Panc1 (cell line): ENCODE measurements around the gene USP6NL. TPM values are rescaled to one million over a fixed set of nuclear protein-coding genes. Genes with fewer than 3 reads are reported as not detected.

Experiments used
- ATAC-seq: fragments of 200-7000 bp; cut with Tn5 transposase; 2 replicates; pipeline ENCODE4 v1.9.1; 2020; ENCODE audit warnings: mild to moderate bottlenecking, moderate library complexity
- BruUV-seq: library from RNA; stranded (reverse); fragments of 400-500 nt; replicated peaks from 2 replicates; lab custom pipeline; 2021; lab: Mats Ljungman, UMichigan
- CTCF ChIA-PET: fragments of 300-600 bp; sonication (Branson Sonifier 250); formaldehyde crosslinking; loops from one replicate; lab custom pipeline; 2022; ENCODE audit warnings: antibody characterized with exemption; lab: Charles Lee
- POLR2A ChIA-PET: fragments of 300-600 bp; sonication (Branson Sonifier 250); formaldehyde crosslinking; loops from one replicate; lab custom pipeline; 2022; ENCODE audit warnings: antibody characterized with exemption; lab: Charles Lee
- DNase-seq: peaks from one replicate; pipeline ENCODE4 v3.0.0-alpha.2; 2010; ENCODE audit warnings: low read depth, low spot score
- H3K27ac ChIP-seq: 2 replicates; pipeline ENCODE4 v1.5.1; 2011; ENCODE audit warnings: mild to moderate bottlenecking, low read length, inconsistent platforms
- H3K27me3 ChIP-seq: fragments of 200-500 bp; sonication (Bioruptor generic); 2 replicates; pipeline ENCODE4 v1.6.0; 2014; ENCODE audit warnings: low read length, inconsistent platforms; ENCODE audit not compliant: control insufficient read depth, insufficient read depth
- H3K36me3 ChIP-seq: fragments of 200-500 bp; sonication (Bioruptor generic); 2 replicates; pipeline ENCODE4 v1.5.1; 2014; ENCODE audit warnings: inconsistent platforms, mild to moderate bottlenecking, low read length, moderate library complexity; ENCODE audit not compliant: control insufficient read depth, insufficient read depth
- H3K4me1 ChIP-seq: 2 replicates; pipeline ENCODE4 v1.5.1; 2011; ENCODE audit warnings: inconsistent platforms, mild to moderate bottlenecking, low read length, moderate library complexity; ENCODE audit not compliant: control insufficient read depth, insufficient read depth
- H3K4me3 ChIP-seq, 2 experiments: 2 replicates each; pipeline ENCODE4 v1.5.1; 2011 to 2012; ENCODE audit warnings: low read depth in 2 of 2, low read length in 2 of 2, mild to moderate bottlenecking in 2 of 2, inconsistent platforms in 1 of 2, moderate library complexity in 1 of 2
- H3K9me3 ChIP-seq: fragments of 200-500 bp; sonication (Bioruptor generic); 2 replicates; pipeline ENCODE4 v1.5.1; 2014; ENCODE audit warnings: low read depth, mild to moderate bottlenecking, inconsistent platforms, low read length, moderate library complexity; ENCODE audit not compliant: control insufficient read depth, insufficient read depth
- CTCF ChIP-seq: fragments of 450-650 bp; IDR thresholded peaks from 2 replicates; pipeline ENCODE4 v1.5.1; 2017; ENCODE audit warnings: mild to moderate bottlenecking
- POLR2AphosphoS5 ChIP-seq: IDR thresholded peaks from 2 replicates; pipeline ENCODE4 v1.6.1; 2012; ENCODE audit warnings: mild to moderate bottlenecking, low read depth, low read length, moderate library complexity
- REST ChIP-seq, 2 experiments: IDR thresholded peaks; 2 replicates each; pipeline ENCODE4 v1.6.1; 2011 to 2012; ENCODE audit warnings: low read depth in 2 of 2, control low read depth in 1 of 2, low read length in 1 of 2, mild to moderate bottlenecking in 1 of 2, moderate library complexity in 1 of 2; ENCODE audit not compliant: insufficient read depth in 1 of 2
- SIN3A ChIP-seq: IDR thresholded peaks from 2 replicates; pipeline ENCODE4 v1.6.1; 2012; ENCODE audit warnings: low read depth, mild to moderate bottlenecking, low read length, moderate library complexity, borderline replicate concordance; ENCODE audit not compliant: insufficient read depth
- TCF7L2 ChIP-seq: IDR thresholded peaks from 2 replicates; pipeline ENCODE4 v1.6.1; 2011; ENCODE audit warnings: mild to moderate bottlenecking, low read depth, low read length, inconsistent platforms
- in situ Hi-C: cut with HindIII; loops from 2 replicates; pipeline ENCODE4 v1.10.0; 2016; ENCODE audit warnings: low sequenced_read_pairs, low pct_unique_long_range_greater_than_20kb
- intact Hi-C: fragments of 100-400 bp; cut with micrococcal nuclease; formaldehyde crosslinking; loops from one replicate; pipeline ENCODE4 v1.10.0; 2022; ENCODE audit not compliant: unreplicated experiment
- total RNA-seq: library from RNA; stranded (reverse); gene quantifications from one replicate; pipeline ENCODE4 v1.2.1, GENCODE V29; 2021; ENCODE audit not compliant: unreplicated experiment

Gene USP6NL
- total RNA-seq, 1 experiment from 2014 or later = 13.9 TPM

GRCh38 chr10:11478807-11479206 is 132.6 kb downstream of the USP6NL start:
- POLR2A ChIA-PET = no interaction called here
- in situ Hi-C loops = no loop called here

GRCh38 chr10:11475831-11476434 is 135.5 kb downstream of the USP6NL start:
- in situ Hi-C loops (no loop called here), intact Hi-C loops (no loop called here)
- DNase-seq = no peak
- H3K4me3 ChIP-seq = no peak overlapping the region
- no peak for TF ChIP-seq REST (IDR thresholded peaks at IDR 0.05; ENCODE audit: insufficient read depth in 1 of 2, low read depth in 2 of 2, low read length in 1 of 2)
- POLR2A ChIA-PET = no interaction called here
- no TSS peak for BruUV-seq
- no peaks in the 10 kb centered on the region for H3K9me3 ChIP-seq
- no peak for ATAC-seq
- no peaks in the 10 kb centered on the region for H3K4me1 ChIP-seq
- H3K27me3 ChIP-seq = no peaks in the 10 kb centered on the region
- no peaks in the 10 kb centered on the region; the same call in 1 of the 2 replicates for H3K36me3 ChIP-seq
- no peak overlapping the region for H3K27ac ChIP-seq
- CTCF ChIA-PET = no interaction called here

More at GRCh38 chr10:11478807-11479206, 132.6 kb downstream of the USP6NL start:
- Histone ChIP-seq H3K36me3 (no peaks in the 10 kb centered on the region; the same call in 1 of the 2 replicates), H3K27ac (no peak overlapping the region), H3K27me3 (no peaks in the 10 kb centered on the region), H3K4me3 (no peak overlapping the region), H3K9me3 (no peaks in the 10 kb centered on the region), H3K4me1 (no peaks in the 10 kb centered on the region)
- TF ChIP-seq SIN3A = no peak
- no peak for TF ChIP-seq TCF7L2
- TF ChIP-seq CTCF = no peak
- no peak for TF ChIP-seq REST (IDR thresholded peaks at IDR 0.05; ENCODE audit: insufficient read depth in 1 of 2, low read depth in 2 of 2, low read length in 1 of 2)
- TF ChIP-seq POLR2AphosphoS5 = no peak
- no peak for DNase-seq
- ATAC-seq = no peak
- intact Hi-C loops = no loop called here
- CTCF ChIA-PET = no interaction called here
- BruUV-seq = no TSS peak
